GM15510 (cell line): Measurements from ENCODE around the gene KCNJ5.

ENCODE experiments used
- POLR2A ChIP-seq: IDR thresholded peaks from 3 replicates; pipeline ENCODE4 v1.6.1; 2011; ENCODE audit warnings: borderline replicate concordance; ENCODE audit not compliant: insufficient read length; ENCODE audit errors: extremely low read depth

The KCNJ5 gene

GRCh38 chr11:128956401-128957201, 65.4 kb downstream of the KCNJ5 start:
- no peak for TF ChIP-seq POLR2A

- TF ChIP-seq POLR2A, result no peak
Observed at GRCh38 chr11:128957202-128957482, 66.0 kb downstream of the KCNJ5 start.

GRCh38 chr11:128961645-128962044, 70.5 kb downstream of the KCNJ5 start:
- TF ChIP-seq POLR2A, result no peak

GRCh38 chr11:128962896-128963295, 71.7 kb downstream of the KCNJ5 start:
- no peak for TF ChIP-seq POLR2A

GRCh38 chr11:128963744-128964325, 72.7 kb downstream of the KCNJ5 start:
- no peak for TF ChIP-seq POLR2A

GRCh38 chr11:128964463-128964930, 73.3 kb downstream of the KCNJ5 start:
- no peak for TF ChIP-seq POLR2A

- no peak for TF ChIP-seq POLR2A
Observed at GRCh38 chr11:128965485-128965884, 74.3 kb downstream of the KCNJ5 start.

- no peak for TF ChIP-seq POLR2A
Observed at GRCh38 chr11:128967578-128967977, 76.4 kb downstream of the KCNJ5 start.

- TF ChIP-seq POLR2A, result no peak
Observed at GRCh38 chr11:128968916-128969315, 77.8 kb downstream of the KCNJ5 start.
